Measurements from ENCODE around the gene MFAP5.

The MFAP5 gene

DNA sequence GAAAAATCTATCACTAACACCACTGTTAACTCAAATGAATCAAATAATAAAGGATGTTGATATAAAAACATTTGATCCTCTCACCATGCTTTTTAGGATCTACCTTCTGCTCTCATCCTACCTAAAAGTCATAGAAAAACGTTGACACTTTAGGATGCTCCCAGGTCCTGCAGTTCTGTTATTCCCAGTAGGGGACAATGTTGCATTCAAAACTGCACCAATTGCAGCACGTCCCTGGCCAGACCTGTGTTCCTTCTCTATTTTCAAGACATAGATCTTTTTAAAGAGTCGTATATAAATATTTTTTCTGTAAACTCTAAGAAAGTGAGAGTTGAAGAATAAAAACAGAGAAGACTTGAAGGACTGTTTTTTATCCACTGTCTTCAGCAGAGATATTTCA lies 58.8 kb downstream of the MFAP5 start:
- H3K4me3 ChIP-seq (replicated peaks; ENCODE audit: low read depth, low read length): no peak overlapping the region
- TF ChIP-seq CTCF (IDR thresholded peaks at IDR 0.05; ENCODE audit: low read depth, low read length, missing control alignments): no peak
- DNase-seq (ENCODE audit: extremely low read depth, low read depth): no peak

DNA sequence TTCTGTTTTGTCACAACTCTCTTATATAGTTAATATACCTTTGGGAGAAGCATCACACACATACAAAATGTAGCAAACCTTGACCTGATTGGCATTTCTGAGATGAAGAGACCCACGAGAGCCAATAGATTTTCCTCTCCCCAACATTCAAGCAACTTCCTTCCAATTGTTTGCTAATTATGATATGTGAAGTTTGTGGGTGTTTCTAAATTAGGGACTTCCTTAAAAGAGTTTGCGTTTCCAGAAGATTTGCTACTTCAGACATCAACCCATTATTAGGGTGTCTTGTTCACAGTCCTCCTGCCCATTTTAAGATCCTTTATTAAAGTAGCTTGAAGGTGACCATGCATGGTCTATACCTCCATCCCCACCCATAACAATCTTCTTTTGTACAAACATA lies 59.3 kb downstream of the MFAP5 start:
- no peak for DNase-seq (ENCODE audit: extremely low read depth, low read depth)
- no peak for TF ChIP-seq CTCF (IDR thresholded peaks at IDR 0.05; ENCODE audit: low read depth, low read length, missing control alignments)
- H3K4me3 ChIP-seq (replicated peaks; ENCODE audit: low read depth, low read length): no peak overlapping the region

GRCh38 chr12:8596561-8596960 lies 66.1 kb downstream of the MFAP5 start:
- no peak overlapping the region for H3K4me3 ChIP-seq (replicated peaks; ENCODE audit: low read depth, low read length)
- no peak for TF ChIP-seq CTCF (IDR thresholded peaks at IDR 0.05; ENCODE audit: low read depth, low read length, missing control alignments)
- DNase-seq (ENCODE audit: extremely low read depth, low read depth): no peak

All from HFF-Myc (cell line).